ENCODE data around the gene NTRK2.

The NTRK2 gene

GRCh38 chr9:84978661-84979060, 309.1 kb downstream of the NTRK2 start:
- no peak for ATAC-seq
- TF ChIP-seq ZFP30 (CRISPR knock-in tag; IDR thresholded peaks at IDR 0.05), result no peak
- no peak for TF ChIP-seq CREB5 (CRISPR knock-in tag; IDR thresholded peaks at IDR 0.05; ENCODE audit: low read depth)
- TF ChIP-seq PATZ1 (CRISPR knock-in tag; IDR thresholded peaks at IDR 0.05; ENCODE audit: borderline replicate concordance), result no peak
- TF ChIP-seq ISL1 (CRISPR knock-in tag; IDR thresholded peaks at IDR 0.05), result no peak
- no peak for TF ChIP-seq TOX (CRISPR knock-in tag; IDR thresholded peaks at IDR 0.05; ENCODE audit: borderline replicate concordance)
- TF ChIP-seq ZC3H10 (CRISPR knock-in tag; IDR thresholded peaks at IDR 0.05), result no peak
- TF ChIP-seq OSR1 (CRISPR knock-in tag; IDR thresholded peaks at IDR 0.05), result no peak
- TF ChIP-seq CSDC2 (CRISPR knock-in tag; IDR thresholded peaks at IDR 0.05), result no peak
- TF ChIP-seq GLIS3 (CRISPR knock-in tag; IDR thresholded peaks at IDR 0.05), result no peak
- TF ChIP-seq PPARA (CRISPR knock-in tag; IDR thresholded peaks at IDR 0.05; ENCODE audit: borderline replicate concordance), result no peak
- no peak for TF ChIP-seq TSHZ2 (CRISPR knock-in tag; IDR thresholded peaks at IDR 0.05)
- no peak for TF ChIP-seq ARNTL (CRISPR knock-in tag; IDR thresholded peaks at IDR 0.05; ENCODE audit: borderline replicate concordance, low read depth)
- TF ChIP-seq POU6F1 (CRISPR knock-in tag; IDR thresholded peaks at IDR 0.05; ENCODE audit: borderline replicate concordance, low read depth), result no peak
- TF ChIP-seq ZNF565 (CRISPR knock-in tag; conservative IDR thresholded peaks at IDR 0.05; ENCODE audit: low read depth), result no peak
- TF ChIP-seq ZFP3 (CRISPR knock-in tag; IDR thresholded peaks at IDR 0.05), result no peak
- TF ChIP-seq TCF4 (CRISPR knock-in tag; IDR thresholded peaks at IDR 0.05; ENCODE audit: borderline replicate concordance), result no peak

GRCh38 chr9:84983749-84984148, 314.2 kb downstream of the NTRK2 start:
- ATAC-seq, result no peak
- TF ChIP-seq TCF4 (CRISPR knock-in tag; IDR thresholded peaks at IDR 0.05; ENCODE audit: borderline replicate concordance), result no peak
- TF ChIP-seq CSDC2 (CRISPR knock-in tag; IDR thresholded peaks at IDR 0.05), result no peak

- no peak for ATAC-seq
- TF ChIP-seq TOX (CRISPR knock-in tag; IDR thresholded peaks at IDR 0.05; ENCODE audit: borderline replicate concordance) (no peak), GLIS3 (CRISPR knock-in tag; IDR thresholded peaks at IDR 0.05) (no peak)
Measured at GRCh38 chr9:84988621-84989020, 319.1 kb downstream of the NTRK2 start.

- ATAC-seq, result no peak
- TF ChIP-seq ARNTL (CRISPR knock-in tag; IDR thresholded peaks at IDR 0.05; ENCODE audit: borderline replicate concordance, low read depth), result no peak
- no peak for TF ChIP-seq TCF4 (CRISPR knock-in tag; IDR thresholded peaks at IDR 0.05; ENCODE audit: borderline replicate concordance)
- no peak for TF ChIP-seq CREB5 (CRISPR knock-in tag; IDR thresholded peaks at IDR 0.05; ENCODE audit: low read depth)
- TF ChIP-seq ESRRG (CRISPR knock-in tag; IDR thresholded peaks at IDR 0.05), result no peak
- no peak for TF ChIP-seq TOX (CRISPR knock-in tag; IDR thresholded peaks at IDR 0.05; ENCODE audit: borderline replicate concordance)
- no peak for TF ChIP-seq PATZ1 (CRISPR knock-in tag; IDR thresholded peaks at IDR 0.05; ENCODE audit: borderline replicate concordance)
- no peak for TF ChIP-seq PPARA (CRISPR knock-in tag; IDR thresholded peaks at IDR 0.05; ENCODE audit: borderline replicate concordance)
- no peak for TF ChIP-seq ZNF8 (CRISPR knock-in tag; IDR thresholded peaks at IDR 0.05)
- no peak for TF ChIP-seq ZNF70 (CRISPR knock-in tag; IDR thresholded peaks at IDR 0.05)
- TF ChIP-seq BACH2 (CRISPR knock-in tag; IDR thresholded peaks at IDR 0.05; ENCODE audit: borderline replicate concordance), result no peak
- no peak for TF ChIP-seq SNAI2 (CRISPR knock-in tag; IDR thresholded peaks at IDR 0.05)
- TF ChIP-seq ZNF565 (CRISPR knock-in tag; conservative IDR thresholded peaks at IDR 0.05; ENCODE audit: low read depth), result no peak
- no peak for TF ChIP-seq POU6F1 (CRISPR knock-in tag; IDR thresholded peaks at IDR 0.05; ENCODE audit: borderline replicate concordance, low read depth)
Measured at GRCh38 chr9:84990416-84990815, 320.9 kb downstream of the NTRK2 start.
